Mammary epithelial cell (primary cell): ENCODE results near the gene CYTH3.

Experiments
- CTCF ChIP-seq, 2 donors: IDR thresholded peaks in 1 of 2; conservative IDR thresholded peaks in 1 of 2; 2 replicates each; pipeline ENCODE4 v1.5.1; 2011 to 2012; ENCODE audit warnings: inconsistent platforms in 2 of 2, low read length in 2 of 2, mild to moderate bottlenecking in 2 of 2, control low read depth in 1 of 2, low read depth in 1 of 2; ENCODE audit not compliant: insufficient read depth in 1 of 2; ENCODE audit errors: extremely low read depth in 1 of 2
- EZH2 ChIP-seq: IDR thresholded peaks from 2 replicates; pipeline ENCODE4 v1.6.1; 2012; ENCODE audit warnings: low read length, inconsistent platforms, borderline replicate concordance

DNA sequence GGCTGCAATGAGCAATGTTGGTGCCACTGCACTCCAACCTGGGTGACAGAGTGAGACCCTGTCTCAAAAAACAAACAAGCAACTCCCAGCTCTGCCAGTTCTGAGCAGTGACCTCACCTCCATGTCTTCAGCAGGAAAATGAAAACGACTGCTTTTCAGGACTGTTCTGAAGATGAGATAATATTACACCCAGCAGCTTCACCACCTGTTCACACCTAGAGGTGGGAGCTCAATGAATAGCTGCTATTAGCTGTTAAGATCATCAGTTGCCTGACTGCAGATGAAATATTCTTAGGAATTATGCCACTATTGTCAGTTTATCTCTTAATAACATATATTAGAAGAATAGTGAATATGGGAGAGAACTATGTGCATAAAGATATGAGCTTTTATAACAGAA lies 48.4 kb upstream of the CYTH3 start:
- no peak for TF ChIP-seq CTCF (conservative IDR thresholded peaks at IDR 0.05 in 1 of 2, IDR thresholded peaks at IDR 0.05 in 1 of 2; ENCODE audit: extremely low read depth in 1 of 2, insufficient read depth in 1 of 2, low read depth in 1 of 2, low read length in 2 of 2)
- no peak for TF ChIP-seq EZH2
